GM21825 (cell line): ENCODE results near the gene NT5C1B.
"Not testable (repeated sequence)": the region's sequence is repeated elsewhere in the genome, so short reads cannot be mapped to it uniquely, and the experiment has no call there.

Experiments used
- ATAC-seq: cut with Tn5 transposase; IDR thresholded peaks from one replicate; pipeline ENCODE4 v1.9.1; 2021; ENCODE audit warnings: mild to moderate bottlenecking, moderate library complexity; ENCODE audit not compliant: unreplicated experiment

Gene NT5C1B

GRCh38 chr2:18589354-18589753 is at the start of gene NT5C1B:
TSS of gene NT5C1B (minus strand) at chr2:18589569. CDS start at chr2:18589468, 101 bp downstream.
- ATAC-seq, result no peak

DNA sequence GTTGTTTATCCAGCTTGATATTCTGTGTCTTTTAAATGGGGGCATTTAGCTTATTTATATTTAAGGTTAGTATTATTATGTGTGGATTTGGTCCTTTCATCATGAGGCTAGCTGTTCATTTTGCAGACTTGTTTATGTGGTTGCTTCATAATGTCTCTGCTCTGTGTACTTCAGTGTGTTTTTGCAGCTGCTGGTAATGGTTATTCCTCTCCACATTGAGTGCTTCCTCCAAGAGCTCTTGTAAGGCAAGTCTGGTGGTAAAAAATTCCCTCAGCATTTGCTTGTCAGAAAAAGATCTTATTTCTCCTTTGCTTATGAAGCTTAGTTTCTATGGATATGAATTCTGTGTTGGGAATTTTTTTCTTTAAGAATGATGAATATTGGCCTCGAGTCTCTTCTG is 47.8 kb upstream of the NT5C1B start:
- no peak for ATAC-seq

DNA sequence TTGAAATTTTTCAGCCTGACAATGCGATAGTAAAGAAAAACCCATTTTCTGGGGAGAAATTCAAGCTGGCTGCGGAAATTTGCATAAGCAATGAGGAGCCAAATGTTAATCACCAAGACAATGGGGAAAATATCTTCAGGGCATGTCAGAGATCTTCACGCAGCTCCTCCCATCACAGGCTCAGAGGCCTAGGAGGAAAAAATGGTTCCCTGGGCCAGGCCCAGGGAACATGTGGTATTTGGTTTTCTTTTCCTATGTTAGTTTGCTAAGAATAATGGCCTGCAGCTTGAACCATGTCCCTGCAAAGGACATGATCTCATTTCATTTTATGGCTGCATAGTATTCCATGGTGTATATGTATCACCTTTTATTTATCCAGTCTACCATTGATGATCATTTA is 43.3 kb upstream of the NT5C1B start:
- ATAC-seq, result not testable (repeated sequence)

DNA sequence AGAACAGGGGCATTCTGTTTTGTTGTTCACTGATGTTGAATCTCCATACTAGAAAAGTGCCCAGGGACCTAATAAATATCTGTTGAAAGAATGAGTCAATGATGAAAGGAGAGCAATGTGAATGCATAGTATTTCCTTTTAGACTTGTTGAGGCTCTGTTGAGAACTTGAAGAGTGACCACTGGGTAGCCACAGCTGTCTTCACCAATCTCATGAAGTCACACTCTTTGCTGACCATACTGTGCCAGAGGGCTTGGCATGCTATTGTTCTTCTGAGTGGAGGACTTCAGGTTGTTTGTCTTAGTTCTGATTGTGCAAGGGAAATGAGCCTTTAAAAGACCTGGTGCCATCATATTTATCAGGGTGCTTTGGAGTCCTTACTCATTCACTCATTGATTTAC is 41.6 kb upstream of the NT5C1B start:
- ATAC-seq, result no peak

DNA sequence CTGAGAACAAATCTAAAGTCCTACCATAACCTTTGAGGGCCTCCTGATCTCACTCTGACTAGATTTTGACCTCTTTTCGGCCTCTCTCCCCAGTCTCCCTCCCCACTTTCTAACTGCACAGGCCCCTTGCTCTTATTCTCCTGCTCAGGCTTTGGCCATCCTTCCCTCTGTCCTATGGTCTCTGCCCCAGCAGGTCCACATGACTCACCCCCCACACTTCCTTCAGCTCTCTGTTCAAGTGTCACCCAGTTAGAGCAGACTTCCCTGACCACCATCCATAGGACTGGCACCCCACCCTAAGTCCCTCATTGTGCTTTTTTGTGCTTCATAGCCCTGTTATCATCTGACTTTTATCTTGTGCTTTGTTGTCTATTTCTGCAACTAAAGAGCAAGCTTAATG is 41.2 kb upstream of the NT5C1B start:
- no peak for ATAC-seq

GRCh38 chr2:18630101-18630500 is 40.7 kb upstream of the NT5C1B start:
- ATAC-seq, result no peak

- ATAC-seq, result no peak
Measured at GRCh38 chr2:18626958-18627650, 37.7 kb upstream of the NT5C1B start.

DNA sequence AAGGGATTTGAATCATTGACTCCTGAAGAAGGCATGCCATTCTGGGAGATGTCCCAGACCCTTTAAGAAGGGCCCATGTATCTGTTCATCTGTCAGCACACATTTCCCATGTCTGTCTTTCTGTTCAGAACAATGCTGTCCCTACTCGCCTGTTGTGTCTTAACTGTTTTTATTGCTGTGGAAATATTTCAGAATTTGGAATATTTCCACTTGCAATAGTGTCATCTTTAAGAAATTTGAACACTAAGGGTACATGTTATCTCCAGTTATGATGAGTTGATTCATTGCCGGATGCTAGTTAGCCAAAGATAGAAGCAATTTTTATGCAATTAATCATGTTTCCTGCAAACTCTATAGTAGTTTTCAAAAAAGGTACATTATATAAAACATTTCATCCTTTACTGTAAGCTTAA is 36.9 kb upstream of the NT5C1B start:
- ATAC-seq, result no peak

DNA sequence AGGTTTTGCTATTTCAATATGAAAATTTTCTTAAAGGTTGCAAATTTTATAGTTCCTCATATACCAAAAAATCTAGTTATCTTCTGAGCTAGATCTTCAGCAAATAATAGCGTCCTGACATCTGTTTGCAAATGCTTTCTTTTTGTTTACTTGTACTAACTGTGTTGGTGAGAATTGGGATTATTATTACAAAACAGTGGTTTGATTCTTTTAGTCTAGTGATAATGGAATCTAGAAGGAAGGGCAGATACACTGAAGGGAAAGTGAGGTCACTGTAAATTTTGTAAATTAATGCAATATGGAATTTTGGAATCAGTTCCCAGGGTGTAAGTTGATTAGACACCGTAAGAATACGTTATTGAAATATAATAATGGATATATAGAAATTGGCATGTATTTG is 36.2 kb upstream of the NT5C1B start:
- no peak for ATAC-seq

- no peak for ATAC-seq
Measured at GRCh38 chr2:18623782-18624181, 34.4 kb upstream of the NT5C1B start.

DNA sequence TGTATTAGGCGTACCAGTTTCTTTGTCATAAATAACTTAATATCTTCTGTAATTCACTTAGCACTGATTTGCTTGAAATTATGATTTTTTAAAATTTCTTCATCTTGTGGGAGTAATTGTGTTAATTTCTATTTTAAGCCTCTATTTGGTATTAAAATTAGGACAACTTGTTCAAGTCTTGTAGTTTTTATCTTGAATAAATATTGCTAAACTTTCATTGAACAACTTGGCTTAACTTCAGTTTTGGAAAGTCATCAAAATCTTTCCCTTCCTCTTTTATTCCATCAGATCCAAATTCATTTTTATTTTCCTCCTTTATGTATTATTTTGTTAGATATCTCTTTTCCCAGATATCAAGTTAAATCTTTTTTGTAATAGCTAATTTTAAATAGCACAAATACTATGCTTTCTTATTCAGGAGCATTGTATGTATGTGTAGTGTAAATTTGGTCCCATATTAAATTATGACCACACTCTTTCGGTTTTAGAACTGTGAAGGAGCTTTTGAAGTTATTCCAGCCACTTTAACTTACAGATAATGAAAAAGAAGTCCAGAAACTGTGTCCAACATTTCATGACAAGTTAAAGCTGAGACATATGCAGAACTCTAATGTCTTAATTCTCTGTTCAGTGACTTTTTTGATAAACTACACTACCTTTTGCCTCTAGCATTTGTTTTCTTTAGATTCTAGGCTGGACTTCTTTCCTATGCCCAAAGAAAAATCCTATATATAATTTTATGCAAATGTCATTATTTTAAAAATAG is 31.7 kb upstream of the NT5C1B start:
- ATAC-seq, result no peak

DNA sequence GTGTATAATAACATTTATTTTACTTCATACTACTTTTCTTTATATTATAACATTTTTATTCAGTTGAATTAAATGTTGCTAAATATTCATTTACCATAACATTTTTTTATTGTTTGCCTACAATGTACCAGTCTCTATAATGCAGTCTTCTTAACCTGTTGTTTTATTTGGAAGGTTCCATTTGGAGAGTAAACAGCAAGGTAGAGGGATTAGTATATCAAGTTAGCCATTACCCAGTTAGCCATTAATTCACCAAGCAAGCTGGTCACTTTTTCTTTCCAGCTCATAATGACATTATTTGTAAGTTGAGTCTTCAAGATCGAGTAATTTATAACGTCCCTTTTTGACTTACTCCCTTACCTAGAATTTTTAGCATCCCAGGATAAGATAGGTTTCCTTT is 29.7 kb upstream of the NT5C1B start:
- ATAC-seq, result no peak

GRCh38 chr2:18614041-18614440 is 24.7 kb upstream of the NT5C1B start:
- no peak for ATAC-seq

DNA sequence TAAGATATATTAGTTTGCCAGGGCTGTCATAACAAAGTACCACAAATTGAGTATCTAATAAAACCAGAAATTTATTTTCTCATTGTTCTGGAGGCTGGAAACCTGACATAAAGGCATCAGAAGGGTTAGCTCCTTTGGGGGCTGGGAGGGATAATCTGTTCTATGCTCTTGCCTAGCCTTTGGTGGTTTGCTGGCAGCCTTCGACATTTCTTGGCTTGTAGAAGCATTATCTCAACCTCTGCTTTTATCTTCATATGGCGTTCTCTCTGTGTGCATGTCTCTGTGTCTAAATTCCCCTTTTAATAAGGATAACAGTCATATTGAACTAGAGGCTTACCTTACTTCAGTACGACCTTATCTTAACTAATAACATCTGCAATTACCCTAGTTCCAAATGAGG is 22.8 kb upstream of the NT5C1B start:
- ATAC-seq, result no peak

DNA sequence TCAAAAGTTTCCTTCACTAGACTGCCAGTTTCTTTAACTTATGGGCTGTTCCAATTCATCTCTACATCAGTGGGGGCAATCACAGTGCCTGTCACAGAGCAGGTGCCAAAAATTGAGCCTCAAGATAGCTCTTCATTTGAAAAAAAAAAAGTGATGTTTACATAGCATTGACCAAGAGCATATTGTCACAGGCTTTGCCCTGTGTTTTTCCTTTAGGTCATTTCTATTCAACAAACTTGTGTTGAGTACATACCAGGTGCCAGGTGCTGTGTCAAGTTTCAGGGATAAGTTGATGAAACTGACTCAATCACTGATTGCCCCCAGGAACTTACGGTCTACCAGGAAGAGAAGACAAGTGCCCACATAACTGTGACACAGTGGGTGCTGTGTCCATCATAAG is 22.2 kb upstream of the NT5C1B start:
- no peak for ATAC-seq

DNA sequence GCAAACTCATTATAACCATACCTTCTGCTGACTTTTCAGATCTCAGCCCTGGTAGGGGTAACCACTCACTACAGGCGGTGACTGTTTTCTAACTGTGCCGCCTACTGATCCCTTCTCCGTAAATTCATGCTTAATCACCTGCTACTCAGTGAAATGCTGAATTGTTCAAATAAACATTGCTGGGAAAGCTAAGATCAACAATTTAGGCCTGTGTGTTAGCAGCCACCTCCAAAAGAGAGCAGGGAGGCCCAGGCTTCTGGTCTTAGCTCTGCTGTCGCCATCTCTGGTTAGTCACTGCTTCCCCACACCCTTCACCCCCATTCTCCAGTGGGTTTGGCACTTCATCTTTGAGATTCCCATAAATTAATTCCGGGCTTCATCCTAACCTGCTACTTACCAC is 21.8 kb upstream of the NT5C1B start:
- no peak for ATAC-seq

DNA sequence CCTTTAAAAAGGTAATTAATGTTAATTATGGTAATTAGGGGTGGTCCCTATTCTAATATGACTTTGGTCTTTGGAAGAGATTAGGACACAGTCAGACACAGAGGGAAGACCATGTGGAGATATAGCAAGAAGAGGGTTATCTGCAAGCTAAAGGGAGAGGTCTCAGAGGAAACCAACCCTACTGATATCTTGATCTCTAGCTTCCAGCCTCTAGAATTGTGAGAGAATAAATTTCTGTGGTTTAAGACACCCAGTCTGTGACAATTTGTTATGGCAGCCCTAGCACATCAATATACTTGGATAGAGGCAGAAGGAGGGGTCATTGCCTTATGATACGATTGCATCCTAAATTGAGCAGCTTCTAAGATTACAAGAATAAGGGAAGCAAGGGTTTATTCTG is 21.3 kb upstream of the NT5C1B start:
- no peak for ATAC-seq

DNA sequence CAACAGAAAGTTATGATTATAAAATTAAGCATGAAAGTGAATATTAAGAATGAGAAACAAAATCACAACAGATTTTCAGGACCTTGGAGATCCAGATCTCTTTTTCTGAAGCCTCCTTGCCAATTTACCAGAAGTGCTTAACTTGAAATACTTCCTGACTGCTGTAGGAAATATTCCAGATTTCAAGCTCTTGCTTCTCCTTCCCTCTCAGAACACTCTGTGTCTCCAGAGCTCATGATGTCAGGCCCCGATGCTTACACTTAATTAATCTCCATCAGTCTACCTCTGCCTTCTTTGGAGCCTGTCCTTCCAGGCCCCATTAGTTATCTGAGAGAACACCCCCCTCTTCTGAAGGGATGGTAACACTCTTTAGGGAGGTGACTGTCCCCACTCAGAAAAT is 20.7 kb upstream of the NT5C1B start:
- ATAC-seq, result no peak

DNA sequence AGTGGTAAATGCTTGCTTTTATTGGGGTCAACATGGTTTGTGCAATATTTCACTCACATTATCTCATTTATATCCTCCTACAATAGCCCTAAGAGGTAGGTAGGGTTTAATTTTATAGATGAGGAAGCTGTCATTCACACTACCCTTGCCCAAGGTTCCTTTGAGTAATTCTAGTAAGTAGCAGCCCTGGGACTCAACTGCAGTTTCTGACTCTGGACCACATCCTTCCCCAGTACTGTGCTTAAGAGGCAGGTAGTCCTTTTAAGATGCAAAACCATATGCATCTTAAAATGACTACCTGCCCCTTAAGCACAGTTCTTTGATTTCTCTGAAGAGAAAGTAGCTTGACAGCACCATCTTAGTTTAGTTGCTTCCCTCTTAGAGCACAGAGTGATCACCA is 15.7 kb upstream of the NT5C1B start:
- no peak for ATAC-seq

GRCh38 chr2:18604531-18604885 is 15.1 kb upstream of the NT5C1B start:
- ATAC-seq, result no peak

DNA sequence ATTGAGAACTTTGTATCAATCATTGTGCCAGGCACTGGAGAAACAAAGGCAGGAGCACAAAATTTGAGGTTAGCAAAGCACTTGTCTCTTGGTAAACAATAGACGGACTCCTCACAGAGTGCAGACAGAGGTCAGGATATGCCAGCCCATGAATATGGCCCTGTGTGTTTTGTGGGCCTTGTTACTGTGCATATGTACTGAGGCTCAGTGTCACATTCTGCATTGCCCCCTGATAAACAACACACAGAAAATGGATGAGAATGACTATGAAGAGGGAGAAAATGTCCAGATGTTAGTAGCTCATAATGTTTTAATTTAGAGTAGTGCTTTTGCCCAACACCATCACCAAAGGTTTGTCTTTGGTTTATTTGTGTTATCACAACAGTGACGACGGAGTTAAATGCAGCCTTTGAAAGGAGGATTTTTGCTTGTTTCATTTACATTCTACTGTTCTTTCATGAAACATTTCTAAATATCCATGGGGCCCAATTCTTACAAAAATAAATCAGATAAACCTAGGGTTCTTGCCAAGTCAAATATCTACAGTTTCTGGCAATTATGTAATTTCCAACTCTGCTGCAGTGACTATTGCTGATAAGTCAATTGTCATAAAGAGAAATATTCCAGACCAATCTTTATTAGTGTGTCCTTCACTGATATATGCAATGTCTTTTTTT is 14.6 kb upstream of the NT5C1B start:
- no peak for ATAC-seq

DNA sequence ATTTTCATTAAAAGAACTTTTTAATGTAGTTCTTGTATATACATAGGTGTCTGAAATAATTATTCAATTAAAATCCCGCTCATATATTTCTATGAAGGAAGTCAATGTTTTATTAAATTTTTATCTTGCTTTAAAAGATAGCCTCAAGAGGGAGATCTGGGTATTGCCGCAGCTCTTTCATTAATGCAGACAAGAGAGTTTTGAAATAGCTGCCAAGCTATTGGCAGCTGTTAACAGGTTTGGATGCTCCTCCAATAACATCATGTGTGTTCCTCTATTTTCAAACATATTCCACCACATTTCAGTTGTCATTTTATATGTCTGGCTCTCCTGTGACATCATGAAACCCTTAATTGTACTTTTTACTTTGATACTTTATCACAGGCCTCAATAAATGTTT is 12.9 kb upstream of the NT5C1B start:
- ATAC-seq, result no peak
